Skeletal muscle cell (primary cell): ENCODE data around the gene GAB1.

Experiments
- DNase-seq: peaks from one replicate; pipeline ENCODE4 v3.0.0-alpha.2; 2010; ENCODE audit warnings: low read depth
- H3K4me3 ChIP-seq: 2 replicates; pipeline ENCODE4 v1.5.1; 2011; ENCODE audit warnings: low read depth, mild to moderate bottlenecking, control low read depth, low read length, moderate library complexity

The GAB1 gene

GRCh38 chr4:143404555-143404954, 67.9 kb downstream of the GAB1 start:
- DNase-seq: no peak
- no peak overlapping the region for H3K4me3 ChIP-seq

DNA sequence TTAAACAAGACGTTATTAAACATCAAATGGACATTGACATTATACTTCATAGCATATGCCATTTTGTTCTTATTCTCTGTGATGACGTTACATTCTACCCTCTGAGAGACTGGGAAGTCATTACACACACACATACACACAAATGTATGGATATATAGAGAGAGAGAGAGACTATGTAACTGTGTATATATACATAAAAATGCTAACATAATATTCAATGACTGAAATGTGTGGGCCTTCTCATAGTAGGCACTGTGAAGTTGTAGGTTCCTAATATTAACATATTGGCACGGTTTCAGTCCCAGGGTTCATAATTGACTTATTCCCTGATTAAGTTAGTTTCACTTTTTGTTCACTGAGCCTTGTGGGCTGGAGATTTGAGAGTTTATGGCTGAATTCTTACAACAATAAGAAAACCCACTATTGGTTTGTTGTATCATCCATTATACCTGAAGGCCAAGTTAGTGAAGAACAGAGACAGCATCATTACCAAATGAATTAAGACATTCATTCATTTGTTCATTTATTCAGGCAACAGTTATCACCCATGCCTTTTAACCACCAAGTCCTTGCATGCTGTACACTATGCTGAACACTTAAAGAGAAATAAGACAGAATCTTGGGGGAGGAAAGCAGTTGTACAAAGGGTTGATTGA, 68.5 kb downstream of the GAB1 start:
- no peak overlapping the region for H3K4me3 ChIP-seq

GRCh38 chr4:143406523-143406922, 69.8 kb downstream of the GAB1 start:
- H3K4me3 ChIP-seq: no peak overlapping the region
- DNase-seq: peak; percentile 58

More for the DNA sequence above, 68.5 kb downstream of the GAB1 start:
- DNase-seq: no peak

- no peak overlapping the region for H3K4me3 ChIP-seq
- DNase-seq: no peak
Measured at GRCh38 chr4:143407474-143407873, 70.8 kb downstream of the GAB1 start.

DNA sequence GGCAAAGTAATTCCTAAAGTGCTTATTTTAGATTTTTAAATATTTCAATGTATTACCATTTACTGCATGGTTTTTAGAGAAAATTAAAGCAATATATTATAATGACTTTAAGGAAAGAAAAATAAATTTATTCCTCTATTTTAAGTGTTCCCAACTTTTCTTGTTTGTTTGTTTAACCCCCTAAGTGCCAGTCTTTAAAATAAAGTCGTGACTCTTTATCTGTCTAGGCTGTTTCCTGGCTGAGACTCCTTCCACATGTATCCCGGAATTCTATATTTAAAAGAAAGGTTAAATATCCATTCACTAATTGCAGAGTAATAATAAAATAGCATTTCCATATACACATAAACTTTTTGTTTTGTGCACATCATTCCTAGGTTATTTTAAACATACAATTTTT, 71.2 kb downstream of the GAB1 start:
- no peak for DNase-seq
- no peak overlapping the region for H3K4me3 ChIP-seq

DNA sequence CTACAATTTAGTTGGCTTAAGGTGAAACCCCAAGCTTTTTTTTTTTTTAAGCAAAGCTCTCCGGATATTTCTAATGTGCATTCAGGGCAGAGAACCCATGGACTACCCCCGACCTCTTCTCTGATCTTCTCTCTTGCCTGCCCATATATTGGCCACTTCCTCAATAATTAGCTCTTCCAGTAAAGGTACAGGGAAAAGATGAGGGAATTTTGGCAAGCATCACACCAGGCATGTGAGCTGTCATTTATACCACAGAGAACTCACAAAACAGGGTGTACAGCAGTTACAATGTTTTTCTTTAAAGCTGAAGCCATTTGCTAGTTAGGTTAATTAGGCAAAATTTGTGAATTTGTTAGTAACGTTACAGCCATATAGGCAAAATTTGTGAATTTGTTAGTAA, 73.3 kb downstream of the GAB1 start:
- no peak overlapping the region for H3K4me3 ChIP-seq
- DNase-seq: no peak

- no peak overlapping the region for H3K4me3 ChIP-seq
- DNase-seq: no peak
Measured at GRCh38 chr4:143411527-143412419, 75.1 kb downstream of the GAB1 start.

DNA sequence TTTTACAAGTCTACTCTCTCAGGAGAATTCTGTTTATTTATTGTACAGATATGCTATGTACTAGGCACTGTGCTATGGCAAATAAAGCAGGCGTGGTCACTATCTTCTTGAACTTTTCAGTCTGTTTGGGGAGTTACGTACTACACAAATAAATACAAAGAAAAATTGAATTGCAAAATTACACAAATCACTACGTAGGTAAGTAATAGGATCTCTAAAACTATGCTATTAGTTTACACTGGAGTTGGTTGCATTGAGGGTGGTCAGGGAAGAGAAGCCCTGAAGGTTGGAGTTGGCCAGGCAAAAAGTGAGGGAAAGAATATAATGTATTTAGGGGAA, 75.7 kb downstream of the GAB1 start:
- DNase-seq: no peak
- no peak overlapping the region for H3K4me3 ChIP-seq

- H3K4me3 ChIP-seq: no peak overlapping the region
- DNase-seq: no peak
Measured at GRCh38 chr4:143417679-143418403, 81.2 kb downstream of the GAB1 start.

GRCh38 chr4:143420227-143420626, 83.6 kb downstream of the GAB1 start:
- no peak for DNase-seq
- no peak overlapping the region for H3K4me3 ChIP-seq

GRCh38 chr4:143421609-143422008, 84.9 kb downstream of the GAB1 start:
- no peak for DNase-seq

GRCh38 chr4:143424276-143424675, 87.6 kb downstream of the GAB1 start:
- DNase-seq: no peak
- no peak overlapping the region for H3K4me3 ChIP-seq

More at GRCh38 chr4:143421609-143422008, 84.9 kb downstream of the GAB1 start:
- no peak overlapping the region for H3K4me3 ChIP-seq

- no peak overlapping the region for H3K4me3 ChIP-seq
- no peak for DNase-seq
Measured at GRCh38 chr4:143431526-143432257, 95.0 kb downstream of the GAB1 start.

DNA sequence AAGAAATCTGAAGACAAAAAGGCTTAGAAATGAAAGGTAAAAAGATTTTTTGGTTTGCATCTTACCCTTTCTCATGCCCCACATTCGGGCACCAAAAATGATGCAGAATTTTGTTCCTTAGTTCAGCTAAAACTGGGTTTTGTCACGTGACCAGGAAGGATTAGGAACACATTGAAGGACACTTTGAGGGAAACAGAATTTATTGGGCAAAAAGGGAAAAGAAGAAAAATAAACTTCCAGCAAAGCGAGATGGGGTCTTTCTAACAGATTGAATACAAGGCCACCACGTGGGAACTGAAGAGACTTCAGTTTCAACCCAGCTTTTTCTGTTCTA, 95.5 kb downstream of the GAB1 start:
- H3K4me3 ChIP-seq: no peak overlapping the region
- DNase-seq: no peak

DNA sequence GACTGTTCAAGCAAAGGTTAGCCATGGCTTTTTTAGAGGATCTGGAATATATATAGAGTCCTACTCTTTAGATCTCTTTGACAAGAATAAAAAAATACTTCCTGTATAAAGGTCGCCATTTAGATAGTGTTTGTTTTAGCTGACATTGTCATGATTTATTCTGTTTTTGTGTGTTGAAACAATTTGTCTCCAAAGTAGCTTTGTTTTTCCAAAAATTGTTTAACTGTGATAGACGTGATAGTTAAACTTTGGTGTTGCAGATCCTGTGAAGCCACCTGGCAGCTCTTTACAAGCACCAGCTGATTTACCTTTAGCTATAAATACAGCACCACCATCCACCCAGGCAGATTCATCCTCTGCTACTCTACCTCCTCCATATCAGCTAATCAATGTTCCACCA, 96.6 kb downstream of the GAB1 start:
- DNase-seq: no peak
- H3K4me3 ChIP-seq: no peak overlapping the region

DNA sequence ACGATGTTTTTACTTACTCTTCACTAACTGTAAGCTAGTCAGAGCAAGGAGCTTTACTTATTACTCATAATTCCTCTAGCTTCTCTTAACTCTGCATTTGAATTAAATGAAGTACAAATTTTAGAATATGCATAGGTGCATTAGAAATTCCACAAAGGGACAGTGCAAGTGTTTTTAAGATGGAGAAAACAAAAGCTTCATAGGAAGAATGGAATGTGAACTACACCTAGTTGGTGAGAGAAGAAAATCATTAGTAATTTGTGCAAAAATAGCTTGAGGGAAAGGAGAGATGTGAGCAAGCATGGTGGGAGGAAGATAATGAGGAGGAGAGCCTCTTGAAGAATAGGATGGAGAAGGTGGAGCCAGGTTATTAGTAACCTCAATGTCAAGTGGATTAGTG, 99.3 kb downstream of the GAB1 start:
- no peak overlapping the region for H3K4me3 ChIP-seq
- DNase-seq: no peak

DNA sequence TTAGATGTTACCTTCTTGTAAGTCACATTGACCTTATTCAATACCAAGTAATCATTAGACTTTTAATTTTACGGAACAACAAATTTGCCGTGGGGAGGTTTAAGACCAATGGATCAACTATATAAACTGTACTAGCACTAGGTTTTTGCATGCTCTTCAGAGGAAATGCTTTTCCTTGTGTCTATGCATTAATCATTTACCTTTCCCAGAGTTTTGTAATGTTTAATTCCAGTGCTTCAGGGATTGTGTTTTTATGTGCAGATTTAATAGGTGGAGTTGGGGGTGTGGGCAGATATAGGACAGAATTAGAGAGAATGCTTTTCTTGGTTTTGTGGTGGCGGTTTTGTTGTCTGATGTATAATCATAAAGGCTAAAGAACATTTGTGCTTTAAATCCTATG, 100.8 kb downstream of the GAB1 start:
- DNase-seq: no peak
- no peak overlapping the region for H3K4me3 ChIP-seq

DNA sequence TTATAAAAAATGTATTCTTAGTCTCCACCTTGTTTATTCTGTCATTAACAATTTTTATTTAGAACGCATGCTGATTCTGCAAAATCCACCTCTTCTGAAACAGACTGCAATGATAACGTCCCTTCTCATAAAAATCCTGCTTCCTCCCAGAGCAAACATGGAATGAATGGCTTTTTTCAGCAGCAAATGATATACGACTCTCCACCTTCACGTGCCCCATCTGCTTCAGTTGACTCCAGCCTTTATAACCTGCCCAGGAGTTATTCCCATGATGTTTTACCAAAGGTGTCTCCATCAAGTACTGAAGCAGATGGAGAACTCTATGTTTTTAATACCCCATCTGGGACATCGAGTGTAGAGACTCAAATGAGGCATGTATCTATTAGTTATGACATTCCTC, 101.3 kb downstream of the GAB1 start:
- no peak for DNase-seq
- no peak overlapping the region for H3K4me3 ChIP-seq

GRCh38 chr4:143438710-143439109, 102.0 kb downstream of the GAB1 start:
- no peak for DNase-seq
- no peak overlapping the region for H3K4me3 ChIP-seq

DNA sequence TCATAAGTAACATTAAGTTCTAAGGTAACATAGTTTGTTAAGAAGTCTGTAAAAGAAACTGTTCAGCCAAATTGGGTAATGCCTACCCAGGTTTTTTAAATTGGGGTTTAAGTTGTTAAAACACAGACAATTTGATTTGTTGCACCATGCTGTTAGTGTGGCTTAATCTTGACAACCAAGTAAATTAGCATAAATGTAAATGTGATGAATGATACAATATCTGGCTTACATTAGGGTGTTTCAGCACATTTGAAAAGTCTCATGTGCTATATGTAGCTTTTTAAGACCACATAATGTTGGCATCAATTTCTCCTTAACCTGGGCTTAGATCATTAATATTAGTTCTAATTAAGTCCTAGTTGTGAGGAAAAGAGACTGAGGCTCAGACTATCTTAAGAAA, 104.4 kb downstream of the GAB1 start:
- H3K4me3 ChIP-seq: no peak overlapping the region
- no peak for DNase-seq
